AG10803 (cell line): Measurements from ENCODE around the gene BLM.

Experiments
- DNase-seq: peaks from one replicate; pipeline ENCODE4 v3.0.0; 2010; ENCODE audit warnings: low read depth
- H3K4me3 ChIP-seq: 2 replicates; pipeline ENCODE4 v1.5.1; 2011; ENCODE audit warnings: mild to moderate bottlenecking, low read length, control low read depth
- TF ChIP-seq, protein P1 (sequence below): conservative IDR thresholded peaks from 2 replicates; pipeline ENCODE4 v1.5.1; 2011; ENCODE audit warnings: mild to moderate bottlenecking, low read length, control low read depth, inconsistent platforms

The BLM gene

DNA sequence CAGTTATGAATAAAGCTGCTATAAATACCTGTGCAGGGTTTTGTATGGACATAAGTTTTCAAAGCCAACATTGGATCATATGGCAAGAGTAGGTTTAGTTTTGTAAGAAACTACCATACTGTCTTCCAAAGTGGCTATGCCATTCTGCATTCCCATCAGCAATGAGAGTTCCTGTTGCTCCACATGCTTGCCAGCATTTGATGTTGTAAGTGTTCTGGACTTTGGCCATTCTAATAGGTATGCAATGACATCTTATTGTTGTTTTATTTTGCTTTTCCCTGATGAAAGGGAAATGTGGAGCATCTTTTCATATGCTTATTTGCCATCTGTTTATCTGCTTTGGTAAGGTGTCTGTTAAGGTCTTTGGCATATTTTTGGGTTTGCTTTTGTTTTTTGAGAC lies 22.2 kb upstream of the BLM start:
- TF ChIP-seq, protein P1, sequence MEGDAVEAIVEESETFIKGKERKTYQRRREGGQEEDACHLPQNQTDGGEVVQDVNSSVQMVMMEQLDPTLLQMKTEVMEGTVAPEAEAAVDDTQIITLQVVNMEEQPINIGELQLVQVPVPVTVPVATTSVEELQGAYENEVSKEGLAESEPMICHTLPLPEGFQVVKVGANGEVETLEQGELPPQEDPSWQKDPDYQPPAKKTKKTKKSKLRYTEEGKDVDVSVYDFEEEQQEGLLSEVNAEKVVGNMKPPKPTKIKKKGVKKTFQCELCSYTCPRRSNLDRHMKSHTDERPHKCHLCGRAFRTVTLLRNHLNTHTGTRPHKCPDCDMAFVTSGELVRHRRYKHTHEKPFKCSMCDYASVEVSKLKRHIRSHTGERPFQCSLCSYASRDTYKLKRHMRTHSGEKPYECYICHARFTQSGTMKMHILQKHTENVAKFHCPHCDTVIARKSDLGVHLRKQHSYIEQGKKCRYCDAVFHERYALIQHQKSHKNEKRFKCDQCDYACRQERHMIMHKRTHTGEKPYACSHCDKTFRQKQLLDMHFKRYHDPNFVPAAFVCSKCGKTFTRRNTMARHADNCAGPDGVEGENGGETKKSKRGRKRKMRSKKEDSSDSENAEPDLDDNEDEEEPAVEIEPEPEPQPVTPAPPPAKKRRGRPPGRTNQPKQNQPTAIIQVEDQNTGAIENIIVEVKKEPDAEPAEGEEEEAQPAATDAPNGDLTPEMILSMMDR = no peak
- peak; percentile 10 for DNase-seq
- no peak overlapping the region for H3K4me3 ChIP-seq

DNA sequence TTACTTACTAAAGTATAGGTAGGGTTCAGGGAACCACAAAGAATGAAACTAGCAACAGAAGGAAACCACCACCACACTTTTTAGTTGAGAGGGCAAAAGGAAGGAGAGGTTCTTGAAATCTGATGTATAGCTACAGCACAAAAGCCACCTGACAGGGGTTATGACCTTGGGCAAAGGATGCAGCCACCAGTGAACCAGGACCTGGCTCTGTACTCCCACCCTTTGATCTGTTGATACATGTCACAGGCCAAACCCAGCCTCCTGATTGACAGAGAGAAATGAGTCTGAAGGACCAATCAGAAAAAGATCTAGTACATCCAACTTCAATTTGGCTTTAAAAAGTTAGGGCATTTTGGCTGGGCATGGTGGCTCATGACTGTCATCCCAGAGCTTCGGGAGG lies 20.0 kb upstream of the BLM start:
- no peak overlapping the region for H3K4me3 ChIP-seq
- DNase-seq = no peak
- TF ChIP-seq, protein P1 = no peak

DNA sequence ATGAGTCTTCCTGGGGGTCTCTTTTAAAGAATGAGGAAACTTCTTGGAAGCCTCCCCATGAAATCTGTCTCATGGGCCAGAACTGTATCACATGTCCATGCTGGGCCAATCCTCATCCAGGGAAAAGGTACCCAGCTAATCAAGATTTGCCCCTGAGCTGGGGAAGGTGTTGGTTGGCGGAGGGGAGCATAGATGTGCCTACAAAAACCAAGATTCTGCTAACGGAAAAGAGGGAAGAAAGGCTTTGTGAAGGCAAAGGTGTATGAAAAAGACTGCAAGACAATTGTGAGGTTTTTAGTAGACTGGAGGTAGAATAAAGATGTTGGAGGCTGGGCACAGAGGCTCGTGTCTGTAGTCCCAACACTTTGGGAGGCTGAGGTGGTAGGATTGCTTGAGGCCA lies 18.5 kb upstream of the BLM start:
- TF ChIP-seq, protein P1 = no peak
- DNase-seq = no peak
- H3K4me3 ChIP-seq = no peak overlapping the region

DNA sequence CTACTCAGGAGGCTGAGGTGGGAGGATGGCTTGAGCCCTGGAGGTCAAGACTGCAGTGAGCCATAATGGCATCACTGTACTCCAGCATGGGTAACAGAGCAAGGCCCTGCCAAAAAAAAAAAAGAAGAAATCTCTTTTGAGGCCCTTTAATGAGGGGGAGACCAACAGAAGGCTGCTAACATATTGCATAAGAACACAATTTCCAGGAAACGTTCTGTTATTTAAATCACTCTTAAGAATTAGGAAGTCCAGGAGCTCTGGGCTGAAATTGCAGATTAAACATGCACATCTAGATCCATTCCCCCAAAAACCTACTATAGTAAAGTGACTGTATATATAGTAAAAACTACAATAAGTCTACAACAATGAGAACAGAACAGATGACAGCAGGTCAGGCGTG lies 16.1 kb upstream of the BLM start:
- H3K4me3 ChIP-seq = no peak overlapping the region
- TF ChIP-seq, protein P1 = no peak
- DNase-seq = no peak

DNA sequence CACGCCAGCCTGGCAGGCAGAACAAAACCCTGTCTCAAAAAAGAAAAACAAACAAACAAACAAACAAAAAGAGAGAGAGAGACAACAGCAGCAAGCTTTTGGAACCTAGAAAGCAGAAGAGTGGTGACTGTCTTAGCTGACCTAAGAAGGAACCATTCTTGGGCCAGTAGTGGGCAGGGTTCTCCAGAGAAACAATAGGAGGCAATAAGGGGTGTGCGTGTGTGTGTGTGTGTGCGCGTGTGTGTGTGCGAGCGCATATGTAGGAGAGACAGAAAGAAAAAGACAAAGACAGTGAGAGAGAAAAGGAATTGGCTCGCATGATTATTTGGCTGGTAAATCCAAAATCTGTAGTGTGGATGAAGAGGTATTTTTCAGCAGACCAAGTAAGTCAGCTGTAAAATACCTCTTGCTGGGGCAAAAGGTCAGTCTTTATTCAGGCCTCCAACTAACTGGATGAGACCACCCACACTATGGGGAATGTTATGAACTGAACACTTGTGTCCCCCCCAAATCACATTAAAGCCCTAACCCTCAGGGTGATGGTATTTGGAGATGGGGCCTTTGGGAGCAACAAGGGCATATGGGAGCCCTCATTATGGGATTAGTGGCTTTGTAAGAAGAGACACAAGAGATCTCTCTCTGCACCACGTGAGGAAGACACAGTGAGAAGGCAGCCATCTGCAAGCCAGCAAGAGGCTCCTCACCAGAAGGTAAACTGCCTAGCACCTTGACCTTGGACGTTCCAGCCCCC lies 15.1 kb upstream of the BLM start:
- DNase-seq = peak; percentile 13
- no peak overlapping the region for H3K4me3 ChIP-seq
- TF ChIP-seq, protein P1 = no peak

DNA sequence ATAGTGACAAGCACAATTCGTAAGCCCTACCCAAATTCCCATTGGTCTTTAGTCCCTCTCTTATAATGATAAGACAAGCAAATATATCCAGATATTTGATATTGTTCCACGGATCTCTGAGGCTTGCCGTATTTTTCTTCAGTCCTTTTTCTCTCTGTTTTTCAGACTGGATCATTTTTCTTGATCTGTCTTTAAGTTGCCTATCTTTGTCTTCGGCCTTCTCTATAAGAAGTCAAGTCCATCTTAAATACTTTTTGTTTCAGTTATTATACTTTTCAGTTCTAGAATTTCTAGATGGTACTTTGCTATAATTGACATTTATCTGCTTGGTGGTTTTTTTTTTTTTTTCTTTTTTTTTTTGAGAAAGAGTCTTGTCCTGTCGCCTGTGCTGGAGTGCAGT lies 13.7 kb upstream of the BLM start:
- TF ChIP-seq, protein P1 = no peak
- no peak for DNase-seq
- H3K4me3 ChIP-seq = no peak overlapping the region

DNA sequence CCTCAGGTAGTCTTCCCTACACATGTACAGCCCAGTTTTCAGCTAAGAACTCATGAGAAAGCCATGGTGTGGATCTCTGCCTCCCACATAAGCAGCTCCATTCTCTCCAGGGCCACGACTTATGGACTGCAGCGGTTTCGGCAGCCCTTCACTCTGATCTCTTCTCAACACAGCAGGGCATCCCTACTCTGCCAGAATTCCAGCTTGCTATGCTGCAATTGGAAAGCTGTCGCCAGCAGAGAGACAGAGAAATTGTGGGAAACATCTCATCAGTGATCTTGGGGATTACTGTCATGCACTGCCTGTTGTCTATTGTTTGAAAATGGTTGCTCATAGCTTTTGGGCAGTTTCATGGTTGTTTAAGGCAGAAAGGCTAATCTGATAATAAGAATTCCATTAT lies 11.9 kb upstream of the BLM start:
- H3K4me3 ChIP-seq = no peak overlapping the region
- TF ChIP-seq, protein P1 = no peak
- DNase-seq = no peak
